ENCODE data around the gene CNDP1.

- no peak for TF ChIP-seq CTCF (optimal IDR thresholded peaks at IDR 0.05 in 1 of 3, IDR thresholded peaks at IDR 0.05 in 1 of 3, conservative IDR thresholded peaks at IDR 0.05 in 1 of 3; ENCODE audit: extremely low read depth in 1 of 3, insufficient read depth in 2 of 3, low read length in 3 of 3)
- TF ChIP-seq EZH2 (IDR thresholded peaks at IDR 0.05; ENCODE audit: low read length), result no peak
These were observed 32.9 kb upstream of the CNDP1 start for GRCh38 chr18:74501386-74501785.
